Activated B cell treated with CpG ODN at 0.5 μM for 24 hours (primary cell): ENCODE measurements around the gene ANAPC5. TPM values are rescaled to one million over a fixed set of nuclear protein-coding genes. Genes with fewer than 3 reads are reported as not detected.

ENCODE experiments used
- ATAC-seq: fragments of 200-7000 bp; cut with Tn5 transposase; one replicate; pipeline ENCODE4 v1.10.0; 2021; ENCODE audit warnings: low read depth, mild to moderate bottlenecking, moderate library complexity
- CTCF ChIA-PET: fragments of 350-600 bp; sonication (Branson Sonifier 250); formaldehyde crosslinking; loops from one replicate; lab custom pipeline; 2021; ENCODE audit warnings: antibody characterized with exemption; lab: Charles Lee
- POLR2A ChIA-PET: fragments of 350-600 bp; sonication (Branson Sonifier 250); formaldehyde crosslinking; loops from one replicate; lab custom pipeline; 2021; ENCODE audit warnings: antibody characterized with exemption; lab: Charles Lee
- DNase-seq: peaks from one replicate; pipeline ENCODE4 v3.0.0; 2022
- H3K27ac Mint-ChIP-seq: one replicate; pipeline ENCODE4 v1.8.0; 2020; ENCODE audit warnings: mixed read lengths
- H3K27me3 Mint-ChIP-seq: one replicate; pipeline ENCODE4 v1.8.0; 2021; ENCODE audit warnings: mixed read lengths
- H3K36me3 Mint-ChIP-seq: one replicate; pipeline ENCODE4 v1.8.0; 2021; ENCODE audit warnings: low read depth, mixed read lengths
- H3K4me1 Mint-ChIP-seq: one replicate; pipeline ENCODE4 v1.8.0; 2021; ENCODE audit warnings: mixed read lengths
- H3K4me3 Mint-ChIP-seq: one replicate; pipeline ENCODE4 v1.8.0; 2020; ENCODE audit warnings: mild to moderate bottlenecking, mixed read lengths
- H3K9me3 Mint-ChIP-seq: one replicate; pipeline ENCODE4 v1.8.0; 2020; ENCODE audit warnings: mixed read lengths
- CTCF ChIP-seq: fragments of 200-600 bp; IDR thresholded peaks from one replicate; pipeline ENCODE4 v1.8.0; 2022; ENCODE audit warnings: antibody characterized with exemption, mild to moderate bottlenecking
- intact Hi-C: fragments of 100-400 bp; cut with micrococcal nuclease; formaldehyde crosslinking; loops from one replicate; pipeline ENCODE4 v1.15.1; 2024
- total RNA-seq: library from RNA; stranded (reverse); gene quantifications from 2 replicates; pipeline ENCODE4 v1.2.3, GENCODE V29; 2022

ANAPC5 gene
- total RNA-seq, 1 donor from 2014 or later: 143 TPM

- ATAC-seq (no peak), DNase-seq (no peak)
- Mint-ChIP-seq H3K4me1 (peaks cover 2% of the 10 kb centered on the region), H3K27me3 (no peaks in the 10 kb centered on the region), H3K27ac (no peak overlapping the region), H3K4me3 (no peak overlapping the region), H3K36me3 (peaks cover 69% of the 10 kb centered on the region), H3K9me3 (no peaks in the 10 kb centered on the region)
- no peak for TF ChIP-seq CTCF
- ChIA-PET POLR2A (no interaction called here), CTCF (interaction anchor here (1.3 to 1.9 kb wide), 2 partner anchors 65 to 106 kb away, joined by 3 to 8 read pairs; no protein-coding TSS in a partner anchor)
- intact Hi-C loops: no loop called here
Observed at GRCh38 chr12:121337416-121337815, 14.8 kb downstream of the ANAPC5 start.

- peak; percentile 69 for ATAC-seq
- TF ChIP-seq CTCF: peak; percentile 82
- ChIA-PET CTCF (interaction anchor here (0.7 to 4.2 kb wide), 13 partner anchors 11 to 438 kb away, joined by 3 to 48 read pairs (median 4); no protein-coding TSS in a partner anchor), POLR2A (interaction anchor here (0.5 to 1.3 kb wide), 2 partner anchors 66 to 1001 kb away, joined by 3 read pairs; partner anchors contain the start of gene RNF34)
- Mint-ChIP-seq H3K4me3 (no peak overlapping the region), H3K36me3 (peaks cover 72% of the 10 kb centered on the region), H3K4me1 (peaks cover 2% of the 10 kb centered on the region), H3K27me3 (no peaks in the 10 kb centered on the region), H3K27ac (no peak overlapping the region), H3K9me3 (no peaks in the 10 kb centered on the region)
- intact Hi-C loops: loop anchor here (1.0 kb wide), 3 partner anchors 66 to 348 kb away; partner anchors contain the start of gene RNF34
- DNase-seq: no peak
Observed at GRCh38 chr12:121334513-121335343, 17.5 kb downstream of the ANAPC5 start.

GRCh38 chr12:121333747-121334146 is 18.5 kb downstream of the ANAPC5 start:
- no peaks in the 10 kb centered on the region for H3K9me3 Mint-ChIP-seq
- peaks cover 78% of the 10 kb centered on the region for H3K36me3 Mint-ChIP-seq
- DNase-seq (no peak), ATAC-seq (no peak)
- no peak overlapping the region for H3K27ac Mint-ChIP-seq
- no peak for TF ChIP-seq CTCF
- intact Hi-C loops: loop anchor here (1.0 kb wide), 3 partner anchors 67 to 349 kb away; partner anchors contain the start of gene RNF34
- no peak overlapping the region for H3K4me3 Mint-ChIP-seq
- ChIA-PET CTCF (interaction anchor here (0.8 to 4.2 kb wide), 3 partner anchors 109 to 439 kb away, joined by 3 to 48 read pairs (median 3); no protein-coding TSS in a partner anchor), POLR2A (no interaction called here)
- no peaks in the 10 kb centered on the region for H3K27me3 Mint-ChIP-seq
- peaks cover 2% of the 10 kb centered on the region for H3K4me1 Mint-ChIP-seq

- no peaks in the 10 kb centered on the region for H3K27me3 Mint-ChIP-seq
- no peak for ATAC-seq
- no peak for TF ChIP-seq CTCF
- no peak for DNase-seq
- ChIA-PET CTCF (interaction anchor here (1.2 kb wide), 1 partner anchor 14 kb away, joined by 4 read pairs; no protein-coding TSS in a partner anchor), POLR2A (no interaction called here)
- no peak overlapping the region for H3K27ac Mint-ChIP-seq
- H3K4me3 Mint-ChIP-seq: no peak overlapping the region
- H3K4me1 Mint-ChIP-seq: peaks cover 2% of the 10 kb centered on the region
- intact Hi-C loops: no loop called here
- H3K9me3 Mint-ChIP-seq: no peaks in the 10 kb centered on the region
- H3K36me3 Mint-ChIP-seq: peaks cover 88% of the 10 kb centered on the region
Observed at GRCh38 chr12:121331248-121331647, 21.0 kb downstream of the ANAPC5 start.

GRCh38 chr12:121330692-121331091 is 21.5 kb downstream of the ANAPC5 start:
- intact Hi-C loops: no loop called here
- peaks cover 93% of the 10 kb centered on the region for H3K36me3 Mint-ChIP-seq
- H3K9me3 Mint-ChIP-seq: no peaks in the 10 kb centered on the region
- peaks cover 7% of the 10 kb centered on the region for H3K4me1 Mint-ChIP-seq
- DNase-seq: no peak
- ChIA-PET POLR2A (interaction anchor here (0.5 kb wide), 1 partner anchor 9 kb away, joined by 3 read pairs; no protein-coding TSS in a partner anchor), CTCF (interaction anchor here (0.6 to 1.2 kb wide), 2 partner anchors 13 to 565 kb away, joined by 3 to 4 read pairs; no protein-coding TSS in a partner anchor)
- TF ChIP-seq CTCF: no peak
- H3K4me3 Mint-ChIP-seq: no peak overlapping the region
- H3K27ac Mint-ChIP-seq: no peak overlapping the region
- no peak for ATAC-seq
- no peaks in the 10 kb centered on the region for H3K27me3 Mint-ChIP-seq
